Measurements from ENCODE around the gene IMMP2L. TPM values are rescaled to one million over a fixed set of nuclear protein-coding genes. Genes with fewer than 3 reads are reported as not detected.
"Not testable (repeated sequence)": the region's sequence is repeated elsewhere in the genome, so short reads cannot be mapped to it uniquely, and the experiment has no call there.

The IMMP2L gene
- total RNA-seq, 1 donor from 2014 or later: 20.0 TPM

DNA sequence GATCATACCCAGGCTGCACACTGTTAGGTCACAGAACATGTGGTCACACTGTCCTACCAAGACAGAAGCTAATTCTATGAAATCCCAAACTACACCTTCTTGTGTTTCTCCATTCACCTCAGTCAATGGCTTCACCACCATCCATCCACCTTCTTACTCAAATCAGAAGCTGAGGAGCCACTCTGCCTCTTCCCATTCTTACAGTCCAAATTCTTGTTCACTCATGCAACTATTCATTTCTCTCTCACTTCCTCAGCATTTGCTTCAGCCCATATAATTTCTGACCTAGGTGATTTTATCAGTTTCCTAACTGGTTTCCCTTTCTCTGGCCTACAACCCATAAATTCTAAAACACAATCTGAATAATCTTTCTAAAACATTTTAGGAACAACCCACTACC is 242.2 kb downstream of the IMMP2L start:
- Mint-ChIP-seq H3K36me3 (ENCODE audit: low read depth) (peaks cover 3% of the 10 kb centered on the region), H3K4me3 (ENCODE audit: low read depth) (no peak overlapping the region), H3K27ac (no peak overlapping the region), H3K9me3 (no peaks in the 10 kb centered on the region), H3K4me1 (ENCODE audit: low read depth) (peaks cover 12% of the 10 kb centered on the region), H3K27me3 (ENCODE audit: low read depth) (no peaks in the 10 kb centered on the region)
- DNase-seq (ENCODE audit: low spot score): no peak
- intact Hi-C loops (cut with micrococcal nuclease): loop anchor here (10.0 kb wide), 1 partner anchor 415 kb away; no protein-coding TSS in a partner anchor

DNA sequence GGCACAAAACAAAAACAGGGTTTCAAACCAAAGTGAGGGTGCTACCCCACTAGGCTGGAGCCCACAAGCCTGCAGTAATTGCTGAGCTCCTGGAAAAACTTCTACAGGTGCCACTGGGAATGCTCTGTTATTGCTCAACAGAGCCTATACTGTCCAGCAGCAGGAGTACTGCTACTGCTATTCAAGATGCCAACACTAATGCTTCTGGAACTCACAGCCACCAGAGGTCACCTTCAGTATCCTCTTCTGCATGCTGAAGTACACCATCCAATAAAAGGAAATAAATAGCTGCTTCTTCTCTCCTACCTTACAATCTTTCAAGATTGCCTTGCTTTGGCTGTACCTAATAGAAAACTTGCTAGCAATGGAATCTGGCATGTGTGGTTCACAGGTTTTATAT is 249.3 kb downstream of the IMMP2L start:
- intact Hi-C loops (cut with micrococcal nuclease): no loop called here
- H3K4me3 Mint-ChIP-seq (ENCODE audit: low read depth): no peak overlapping the region
- no peaks in the 10 kb centered on the region for H3K9me3 Mint-ChIP-seq
- no peaks in the 10 kb centered on the region for H3K36me3 Mint-ChIP-seq (ENCODE audit: low read depth)
- no peak overlapping the region for H3K27ac Mint-ChIP-seq
- H3K4me1 Mint-ChIP-seq (ENCODE audit: low read depth): no peaks in the 10 kb centered on the region
- no peak for DNase-seq (ENCODE audit: low spot score)
- no peaks in the 10 kb centered on the region for H3K27me3 Mint-ChIP-seq (ENCODE audit: low read depth)

DNA sequence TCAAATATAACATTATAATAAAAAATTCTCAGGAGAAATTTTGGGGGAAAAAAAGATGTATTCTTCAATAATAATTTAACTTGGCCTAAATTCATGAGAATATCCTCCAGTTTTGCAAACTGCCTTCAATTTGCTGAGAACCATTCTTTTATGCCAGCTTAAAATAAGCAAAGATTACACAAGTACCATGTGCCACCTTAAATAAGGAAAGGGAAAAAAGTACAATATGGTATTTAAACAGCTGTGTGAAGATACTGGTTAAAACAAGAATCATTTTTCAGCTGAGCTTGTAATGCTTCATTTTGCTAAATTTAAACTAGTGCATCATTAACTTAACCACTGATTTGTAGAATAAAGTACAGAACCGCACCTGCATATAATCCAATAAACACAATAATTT is 253.6 kb downstream of the IMMP2L start:
- no peak overlapping the region for H3K27ac Mint-ChIP-seq
- no peaks in the 10 kb centered on the region for H3K36me3 Mint-ChIP-seq (ENCODE audit: low read depth)
- H3K27me3 Mint-ChIP-seq (ENCODE audit: low read depth): no peaks in the 10 kb centered on the region
- intact Hi-C loops (cut with micrococcal nuclease): no loop called here
- no peak overlapping the region for H3K4me3 Mint-ChIP-seq (ENCODE audit: low read depth)
- DNase-seq (ENCODE audit: low spot score): no peak
- no peaks in the 10 kb centered on the region for H3K9me3 Mint-ChIP-seq
- peaks cover 4% of the 10 kb centered on the region for H3K4me1 Mint-ChIP-seq (ENCODE audit: low read depth)

DNA sequence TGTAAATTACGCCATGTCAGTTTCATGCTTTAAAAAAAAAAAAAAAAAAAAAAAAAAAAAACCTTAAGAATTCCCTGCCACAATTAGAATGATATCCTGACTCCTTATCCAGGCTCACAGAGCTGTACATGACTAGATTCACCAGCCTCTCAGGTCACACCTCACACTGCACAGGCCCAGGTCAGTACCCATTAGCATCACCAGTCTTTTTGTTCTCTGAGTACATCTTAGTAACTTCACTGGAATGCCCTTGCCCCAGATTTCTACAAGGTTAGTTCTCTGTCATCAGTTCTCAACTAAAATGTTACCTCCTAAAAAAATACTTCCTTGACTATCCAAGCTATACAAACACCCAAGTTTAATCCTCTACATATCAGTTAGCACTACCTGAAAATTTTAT is 260.4 kb downstream of the IMMP2L start:
- Mint-ChIP-seq H3K9me3 (no peaks in the 10 kb centered on the region), H3K4me3 (ENCODE audit: low read depth) (no peak overlapping the region), H3K27me3 (ENCODE audit: low read depth) (no peaks in the 10 kb centered on the region), H3K27ac (no peak overlapping the region), H3K4me1 (ENCODE audit: low read depth) (peaks cover 6% of the 10 kb centered on the region), H3K36me3 (ENCODE audit: low read depth) (no peaks in the 10 kb centered on the region)
- intact Hi-C loops (cut with micrococcal nuclease): no loop called here
- DNase-seq (ENCODE audit: low spot score): no peak

DNA sequence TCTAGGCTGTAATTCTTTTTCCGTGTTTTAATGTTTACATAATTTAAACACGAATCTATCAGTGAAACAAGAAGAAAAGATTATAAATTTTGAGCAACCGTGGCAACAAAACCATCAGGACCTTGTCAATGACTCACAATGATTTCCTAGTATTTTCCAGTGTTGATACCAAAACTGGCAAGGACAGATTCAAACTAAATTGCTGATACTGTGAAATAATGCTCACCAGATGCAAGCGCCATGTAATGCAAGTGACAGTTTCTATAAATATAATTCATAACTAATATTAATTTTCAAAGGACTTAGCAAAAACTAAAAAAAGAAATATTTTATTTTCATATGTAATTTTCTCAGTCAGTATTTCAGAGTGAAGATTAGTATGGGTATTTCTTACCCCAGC is 267.8 kb downstream of the IMMP2L start:
- Mint-ChIP-seq H3K4me3 (ENCODE audit: low read depth) (no peak overlapping the region), H3K9me3 (no peaks in the 10 kb centered on the region), H3K27me3 (ENCODE audit: low read depth) (no peaks in the 10 kb centered on the region), H3K4me1 (ENCODE audit: low read depth) (peaks cover 4% of the 10 kb centered on the region), H3K27ac (no peak overlapping the region), H3K36me3 (ENCODE audit: low read depth) (no peaks in the 10 kb centered on the region)
- intact Hi-C loops (cut with micrococcal nuclease): no loop called here
- DNase-seq (ENCODE audit: low spot score): no peak

DNA sequence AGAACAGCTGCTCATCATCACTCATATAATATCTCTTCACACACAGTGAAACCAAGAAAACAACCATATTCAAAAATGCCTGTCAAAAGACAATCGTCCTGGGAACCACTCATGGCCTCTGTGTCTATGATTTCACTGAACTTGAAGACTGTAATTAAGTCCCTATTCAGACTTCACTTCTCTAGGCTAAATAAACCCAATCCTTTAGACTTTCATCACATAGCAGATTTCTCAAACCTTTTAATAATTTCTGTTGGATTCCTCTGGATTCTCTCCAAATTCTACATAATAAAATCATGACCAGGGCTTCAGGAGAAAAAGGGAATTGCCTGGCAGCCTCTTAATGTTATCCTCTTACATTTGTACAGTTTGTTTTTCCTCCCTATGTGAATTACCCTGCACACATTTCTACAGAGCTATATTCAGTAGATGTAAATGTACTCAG is 270.2 kb downstream of the IMMP2L start:
- no peaks in the 10 kb centered on the region for H3K27me3 Mint-ChIP-seq (ENCODE audit: low read depth)

DNA sequence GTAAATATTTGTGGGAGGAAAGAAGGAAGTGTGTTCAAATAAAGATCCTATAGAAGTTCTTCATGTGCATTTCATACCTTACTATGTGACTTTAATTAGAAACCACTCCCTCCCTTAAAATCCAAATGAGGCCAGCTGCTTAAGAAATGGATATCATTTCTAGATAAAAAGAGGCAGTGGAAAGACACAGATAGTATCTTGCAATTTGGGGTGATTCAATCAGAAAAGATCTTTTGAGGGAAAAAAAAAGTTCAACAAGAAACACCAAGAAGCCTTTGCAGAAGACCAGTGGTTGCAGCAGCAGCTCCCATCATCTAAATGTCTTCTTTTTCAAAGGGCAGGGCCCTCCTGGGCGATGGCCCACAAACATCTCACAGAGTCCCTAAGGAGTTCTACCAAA is 271.3 kb downstream of the IMMP2L start:
- intact Hi-C loops (cut with micrococcal nuclease): no loop called here
- no peak for DNase-seq (ENCODE audit: low spot score)
- peaks cover 12% of the 10 kb centered on the region for H3K9me3 Mint-ChIP-seq
- peaks cover 4% of the 10 kb centered on the region for H3K4me1 Mint-ChIP-seq (ENCODE audit: low read depth)
- no peaks in the 10 kb centered on the region for H3K27me3 Mint-ChIP-seq (ENCODE audit: low read depth)
- H3K4me3 Mint-ChIP-seq (ENCODE audit: low read depth): no peak overlapping the region
- no peaks in the 10 kb centered on the region for H3K36me3 Mint-ChIP-seq (ENCODE audit: low read depth)
- H3K27ac Mint-ChIP-seq: no peak overlapping the region

More for the DNA sequence above, 270.2 kb downstream of the IMMP2L start:
- no peak overlapping the region for H3K27ac Mint-ChIP-seq
- DNase-seq (ENCODE audit: low spot score): no peak
- H3K9me3 Mint-ChIP-seq: peaks cover 12% of the 10 kb centered on the region
- peaks cover 4% of the 10 kb centered on the region for H3K4me1 Mint-ChIP-seq (ENCODE audit: low read depth)
- H3K36me3 Mint-ChIP-seq (ENCODE audit: low read depth): no peaks in the 10 kb centered on the region
- no peak overlapping the region for H3K4me3 Mint-ChIP-seq (ENCODE audit: low read depth)
- intact Hi-C loops (cut with micrococcal nuclease): no loop called here

DNA sequence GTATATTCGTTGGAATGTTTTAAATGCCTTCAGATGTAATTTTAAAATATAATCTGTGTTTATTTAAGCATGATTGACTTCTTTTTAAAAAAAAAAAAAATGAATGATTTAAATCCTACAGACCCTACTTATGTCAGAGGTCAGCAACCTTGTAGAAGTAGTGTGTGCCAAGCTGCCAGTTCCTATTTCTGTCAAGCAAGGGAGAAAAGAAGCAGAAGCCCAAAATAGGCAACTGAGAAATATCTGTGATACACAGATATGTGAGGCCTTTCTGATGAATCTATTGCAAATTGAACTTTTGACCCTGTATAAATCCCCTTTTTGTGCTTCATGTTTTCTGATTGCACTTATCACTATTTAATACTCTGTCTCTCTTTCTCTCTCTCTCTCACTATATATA is 271.9 kb downstream of the IMMP2L start:
- no peaks in the 10 kb centered on the region for H3K36me3 Mint-ChIP-seq (ENCODE audit: low read depth)
- H3K27me3 Mint-ChIP-seq (ENCODE audit: low read depth): no peaks in the 10 kb centered on the region
- no peak overlapping the region for H3K4me3 Mint-ChIP-seq (ENCODE audit: low read depth)
- intact Hi-C loops (cut with micrococcal nuclease): no loop called here
- DNase-seq (ENCODE audit: low spot score): no peak
- H3K27ac Mint-ChIP-seq: no peak overlapping the region
- H3K9me3 Mint-ChIP-seq: peaks cover 12% of the 10 kb centered on the region
- H3K4me1 Mint-ChIP-seq (ENCODE audit: low read depth): peaks cover 4% of the 10 kb centered on the region

DNA sequence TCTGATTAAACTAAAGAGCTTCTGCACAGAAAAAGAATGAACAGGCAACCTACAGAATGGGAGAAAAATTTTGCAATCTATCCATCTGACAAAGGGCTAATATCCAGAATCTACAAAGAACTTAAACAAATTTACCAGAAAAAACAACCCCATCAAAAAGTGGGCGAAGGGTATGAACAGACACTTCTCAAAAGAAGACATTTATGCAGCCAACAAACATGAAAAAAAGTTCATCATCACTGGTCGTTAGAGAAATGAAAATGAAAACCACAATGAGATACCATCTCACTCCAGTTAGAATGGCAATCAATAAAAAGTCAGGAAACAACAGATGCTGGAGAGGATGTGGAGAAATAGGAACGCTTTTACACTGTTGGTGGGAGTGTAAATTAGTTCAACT is 273.9 kb downstream of the IMMP2L start:
- H3K4me1 Mint-ChIP-seq (ENCODE audit: low read depth); H3K27ac Mint-ChIP-seq; H3K36me3 Mint-ChIP-seq (ENCODE audit: low read depth); H3K27me3 Mint-ChIP-seq (ENCODE audit: low read depth); intact Hi-C loops (cut with micrococcal nuclease); H3K4me3 Mint-ChIP-seq (ENCODE audit: low read depth); DNase-seq (ENCODE audit: low spot score): not testable (repeated sequence)
- H3K9me3 Mint-ChIP-seq: peaks cover 12% of the 10 kb centered on the region

DNA sequence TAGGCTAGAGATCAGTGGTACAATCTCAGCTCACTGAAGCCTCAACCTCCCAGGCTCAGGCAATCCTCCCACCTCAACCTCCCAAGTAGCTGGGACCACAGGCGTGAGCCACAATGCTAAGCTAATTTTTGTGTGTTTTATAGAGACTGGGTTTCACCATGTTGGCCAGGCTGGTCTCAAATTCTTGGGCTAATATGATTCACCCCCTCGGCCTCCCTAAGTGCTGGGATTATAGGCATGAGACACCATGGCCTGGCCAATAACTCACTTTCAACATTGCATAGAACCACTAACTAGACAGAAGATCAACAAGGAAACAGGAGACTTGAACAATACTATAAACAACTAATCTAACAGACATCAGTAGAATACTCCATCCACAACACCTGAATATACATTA is 279.7 kb downstream of the IMMP2L start:
- no peaks in the 10 kb centered on the region for H3K9me3 Mint-ChIP-seq
- no peak overlapping the region for H3K27ac Mint-ChIP-seq
- no peaks in the 10 kb centered on the region for H3K27me3 Mint-ChIP-seq (ENCODE audit: low read depth)
- no peaks in the 10 kb centered on the region for H3K4me1 Mint-ChIP-seq (ENCODE audit: low read depth)
- H3K4me3 Mint-ChIP-seq (ENCODE audit: low read depth): no peak overlapping the region
- intact Hi-C loops (cut with micrococcal nuclease): no loop called here
- H3K36me3 Mint-ChIP-seq (ENCODE audit: low read depth): no peaks in the 10 kb centered on the region
- DNase-seq (ENCODE audit: low spot score): no peak

DNA sequence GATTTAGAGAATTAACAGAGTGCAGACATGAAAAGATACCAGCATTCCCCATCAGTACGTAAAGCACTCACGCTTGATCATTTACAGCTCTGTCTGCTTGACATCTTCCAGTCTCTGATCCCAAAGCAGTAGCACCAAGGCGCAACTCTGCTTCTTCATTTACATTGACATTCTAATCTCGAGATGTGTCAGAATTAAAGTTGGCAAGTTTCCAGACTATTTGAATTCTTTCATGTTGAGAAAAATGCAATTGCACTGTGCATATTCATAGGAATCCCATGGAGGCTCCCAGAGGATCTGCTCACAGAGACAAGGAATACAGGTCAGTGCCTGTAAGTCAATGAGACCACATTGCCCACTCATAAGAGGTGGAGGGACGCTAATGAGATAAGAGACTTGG is 287.4 kb downstream of the IMMP2L start:
- H3K36me3 Mint-ChIP-seq (ENCODE audit: low read depth): no peaks in the 10 kb centered on the region
- intact Hi-C loops (cut with micrococcal nuclease): no loop called here
- H3K27ac Mint-ChIP-seq: no peak overlapping the region
- no peak for DNase-seq (ENCODE audit: low spot score)
- H3K4me3 Mint-ChIP-seq (ENCODE audit: low read depth): no peak overlapping the region
- no peaks in the 10 kb centered on the region for H3K4me1 Mint-ChIP-seq (ENCODE audit: low read depth)
- no peaks in the 10 kb centered on the region for H3K9me3 Mint-ChIP-seq
- H3K27me3 Mint-ChIP-seq (ENCODE audit: low read depth): no peaks in the 10 kb centered on the region

DNA sequence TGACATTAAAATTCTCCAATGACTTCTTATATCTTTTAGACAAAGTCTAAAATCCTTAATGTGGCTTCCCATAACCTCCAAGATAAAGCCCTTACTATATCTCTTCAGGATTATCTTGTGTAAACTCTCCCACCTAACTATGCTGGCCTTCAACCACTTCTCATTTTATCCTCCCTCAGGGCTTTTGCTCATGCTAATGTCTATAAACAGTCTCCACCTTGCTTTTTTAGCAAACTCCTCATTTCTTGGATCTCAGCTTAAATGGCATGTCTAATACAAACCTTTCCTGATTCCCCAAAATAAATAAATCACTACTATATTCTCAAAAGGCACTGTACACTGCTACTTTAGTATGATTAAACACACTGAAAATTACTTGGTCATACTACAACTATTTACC is 290.2 kb downstream of the IMMP2L start:
- intact Hi-C loops (cut with micrococcal nuclease): no loop called here
- Mint-ChIP-seq H3K36me3 (ENCODE audit: low read depth) (no peaks in the 10 kb centered on the region), H3K27ac (no peak overlapping the region), H3K4me3 (ENCODE audit: low read depth) (no peak overlapping the region), H3K9me3 (no peaks in the 10 kb centered on the region), H3K27me3 (ENCODE audit: low read depth) (no peaks in the 10 kb centered on the region), H3K4me1 (ENCODE audit: low read depth) (no peaks in the 10 kb centered on the region)
- DNase-seq (ENCODE audit: low spot score): no peak

DNA sequence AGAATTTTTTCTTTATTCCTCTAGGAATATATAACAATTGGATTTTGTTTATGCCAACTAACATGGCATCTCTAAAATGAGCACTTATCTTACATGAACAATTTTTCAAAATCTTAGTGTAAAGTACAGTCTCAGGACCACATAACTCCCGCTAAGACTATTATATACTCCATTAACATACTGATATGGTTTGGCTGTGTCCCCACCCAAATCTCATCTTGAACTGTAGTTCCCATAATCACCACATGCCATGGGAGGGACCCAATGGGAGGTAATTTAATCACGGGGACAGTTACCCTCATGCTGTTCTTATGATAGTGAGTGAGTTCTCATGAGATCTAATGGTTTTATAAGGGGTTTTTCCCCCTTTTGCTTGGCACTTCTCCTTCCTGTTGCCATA is 291.5 kb downstream of the IMMP2L start:
- intact Hi-C loops (cut with micrococcal nuclease); H3K27me3 Mint-ChIP-seq (ENCODE audit: low read depth); DNase-seq (ENCODE audit: low spot score); H3K9me3 Mint-ChIP-seq; H3K4me3 Mint-ChIP-seq (ENCODE audit: low read depth); H3K4me1 Mint-ChIP-seq (ENCODE audit: low read depth); H3K27ac Mint-ChIP-seq; H3K36me3 Mint-ChIP-seq (ENCODE audit: low read depth): not testable (repeated sequence)

DNA sequence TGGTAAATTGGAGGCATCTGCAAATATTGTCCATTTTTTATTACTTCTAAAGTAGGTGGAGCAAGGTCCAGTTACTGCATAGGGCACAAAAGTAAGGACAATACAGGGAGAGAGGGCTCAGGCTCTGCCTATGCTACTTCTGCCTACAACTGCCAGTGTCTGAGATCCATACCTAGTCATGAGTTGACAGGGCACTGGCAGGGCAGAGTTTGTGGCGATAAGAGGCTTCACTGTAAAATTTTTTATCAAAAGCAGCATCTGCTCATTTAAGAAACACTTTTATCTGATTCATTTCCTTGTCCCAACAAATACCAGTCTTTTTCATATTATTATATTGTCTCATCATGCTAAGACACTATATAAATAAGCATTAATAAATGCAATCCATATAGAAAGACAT is 293.4 kb downstream of the IMMP2L start:
- no peak for DNase-seq (ENCODE audit: low spot score)
- intact Hi-C loops (cut with micrococcal nuclease): no loop called here
- Mint-ChIP-seq H3K9me3 (no peaks in the 10 kb centered on the region), H3K4me3 (ENCODE audit: low read depth) (no peak overlapping the region), H3K27me3 (ENCODE audit: low read depth) (no peaks in the 10 kb centered on the region), H3K4me1 (ENCODE audit: low read depth) (peaks cover 2% of the 10 kb centered on the region), H3K27ac (no peak overlapping the region), H3K36me3 (ENCODE audit: low read depth) (no peaks in the 10 kb centered on the region)

Data from activated T-helper 2 cell treated with anti-CD3 and anti-CD28 coated beads, Interferon-gamma antibody, Interleukin-2, Interleukin-4, amounts not matched to agents 10 μg/mL and 5 μg/mL and 100 μg/mL, durations not matched to agents 14 hours and 24 hours and 36 hours (primary cell).